Measurements from ENCODE around the gene VASH1. TPM values are rescaled to one million over a fixed set of nuclear protein-coding genes. Genes with fewer than 3 reads are reported as not detected.
A peak's percentile ranks its signal among the peaks of the same experiment; 100 is the strongest.

Gene VASH1
- 10 to 100 TPM in 1 of 3 donors, 1 to 10 TPM in 2; 4.8 to 11.6 (median 5.4) TPM for total RNA-seq
- long read RNA-seq, donor 1, full-length matches to known transcripts = 2 of 10 reads
- long read RNA-seq, donor 1, partial matches to known transcripts = 1 of 10 reads
- long read RNA-seq, donor 1, other reads (novel, unspliced or antisense) = 7 of 10 reads
- long read RNA-seq, donor 2, partial matches to known transcripts = 0 of 1 reads
- long read RNA-seq, donor 2, other reads (novel, unspliced or antisense) = 1 of 1 reads

DNA sequence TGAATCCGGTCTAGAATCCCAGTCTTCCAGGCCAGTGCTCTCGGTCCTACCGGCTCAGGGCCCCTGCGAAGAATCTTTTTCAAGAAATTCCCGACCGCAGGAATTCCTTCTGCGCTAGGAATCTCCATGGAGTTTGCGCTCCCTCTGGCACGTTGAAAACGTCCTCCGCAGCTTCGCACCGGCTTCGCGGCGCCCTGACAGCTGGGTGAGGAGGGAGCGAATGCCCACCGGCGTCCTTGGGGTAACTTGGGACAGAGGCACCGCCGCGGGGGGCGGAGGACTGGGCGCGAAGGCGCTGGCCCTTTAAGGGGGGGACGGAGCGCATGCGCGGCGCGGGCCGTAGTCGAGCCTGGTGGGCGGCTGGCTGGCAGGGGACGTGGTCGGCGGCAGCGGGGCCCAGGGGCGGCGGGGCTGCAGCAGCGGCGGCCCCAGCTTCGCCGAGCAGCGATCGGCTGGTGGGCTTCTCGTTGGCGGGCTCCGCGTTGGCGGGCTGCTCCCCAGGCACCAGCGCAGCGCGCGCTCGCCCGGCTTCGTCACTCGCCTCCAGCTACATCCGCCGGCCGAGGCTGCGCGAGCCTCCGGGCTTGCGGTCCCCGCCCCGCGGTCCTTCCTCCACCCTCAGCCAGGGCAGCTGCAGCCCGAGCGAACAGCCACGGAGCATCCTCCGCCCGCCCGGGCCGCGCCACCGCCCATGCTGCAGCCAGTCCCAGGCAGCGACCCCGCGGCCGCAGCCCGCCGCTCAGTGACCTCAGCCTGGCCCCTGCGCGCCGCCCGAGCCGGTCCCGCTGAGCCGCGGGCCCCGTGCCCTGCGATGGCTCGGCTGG lies at the start of gene VASH1:
Gene VASH1, plus strand, starts transcription at position 333 of the 824 bp plus-strand sequence. CDS start 1,354 bp downstream, outside the sequence.
- TF ChIP-seq, protein P1, sequence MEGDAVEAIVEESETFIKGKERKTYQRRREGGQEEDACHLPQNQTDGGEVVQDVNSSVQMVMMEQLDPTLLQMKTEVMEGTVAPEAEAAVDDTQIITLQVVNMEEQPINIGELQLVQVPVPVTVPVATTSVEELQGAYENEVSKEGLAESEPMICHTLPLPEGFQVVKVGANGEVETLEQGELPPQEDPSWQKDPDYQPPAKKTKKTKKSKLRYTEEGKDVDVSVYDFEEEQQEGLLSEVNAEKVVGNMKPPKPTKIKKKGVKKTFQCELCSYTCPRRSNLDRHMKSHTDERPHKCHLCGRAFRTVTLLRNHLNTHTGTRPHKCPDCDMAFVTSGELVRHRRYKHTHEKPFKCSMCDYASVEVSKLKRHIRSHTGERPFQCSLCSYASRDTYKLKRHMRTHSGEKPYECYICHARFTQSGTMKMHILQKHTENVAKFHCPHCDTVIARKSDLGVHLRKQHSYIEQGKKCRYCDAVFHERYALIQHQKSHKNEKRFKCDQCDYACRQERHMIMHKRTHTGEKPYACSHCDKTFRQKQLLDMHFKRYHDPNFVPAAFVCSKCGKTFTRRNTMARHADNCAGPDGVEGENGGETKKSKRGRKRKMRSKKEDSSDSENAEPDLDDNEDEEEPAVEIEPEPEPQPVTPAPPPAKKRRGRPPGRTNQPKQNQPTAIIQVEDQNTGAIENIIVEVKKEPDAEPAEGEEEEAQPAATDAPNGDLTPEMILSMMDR (IDR thresholded peaks at IDR 0.05) = no peak
- DNase-seq = peak; percentile 51 to 69 (median 68)
- ATAC-seq = peak; percentile 87
- Histone ChIP-seq H3K9me3 (no peaks in the 10 kb centered on the region), H3K4me1 (ENCODE audit: low read depth) (peaks cover 17% of the 10 kb centered on the region), H3K4me3 (peak within 1 kb of the TSS; percentile 30), H3K36me3 (ENCODE audit: low read depth) (no peaks in the 10 kb centered on the region)
- intact Hi-C loops (cut with DNase I, micrococcal nuclease) = loop anchor here in 1 of 2 donors (10.0 kb wide), 1 partner anchor 47 kb away; no protein-coding TSS in a partner anchor

DNA sequence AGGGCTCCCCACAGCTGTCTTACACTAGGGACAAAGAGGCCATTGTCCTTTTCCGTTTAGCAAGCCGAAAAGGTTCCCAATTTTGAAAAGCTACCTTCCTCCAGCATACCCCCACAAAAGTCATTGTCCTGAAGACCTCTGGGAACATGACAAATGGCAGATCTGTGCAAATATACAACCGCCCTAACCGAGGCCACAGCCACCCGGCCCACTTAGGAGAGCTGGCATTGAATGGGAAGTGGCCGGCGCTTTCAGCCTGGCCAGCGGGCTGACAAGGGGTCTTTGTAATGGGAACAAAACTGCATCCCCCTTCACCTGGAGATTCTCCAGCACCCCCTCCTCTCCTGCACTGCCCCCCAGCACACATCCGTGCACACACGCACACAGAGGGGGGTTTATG lies 48.1 kb upstream of the VASH1 start:
- H3K36me3 ChIP-seq (ENCODE audit: low read depth) = no peaks in the 10 kb centered on the region
- H3K9me3 ChIP-seq = no peaks in the 10 kb centered on the region
- no peak for ATAC-seq
- DNase-seq = no peak
- H3K4me1 ChIP-seq (ENCODE audit: low read depth) = no peaks in the 10 kb centered on the region
- H3K4me3 ChIP-seq = no peak overlapping the region
- TF ChIP-seq, protein P1 (IDR thresholded peaks at IDR 0.05) = no peak
- intact Hi-C loops (cut with DNase I, micrococcal nuclease) = loop anchor here in 1 of 2 donors (10.0 kb wide), 1 partner anchor 52 kb away; the partner anchor contains the start of gene VASH1

DNA sequence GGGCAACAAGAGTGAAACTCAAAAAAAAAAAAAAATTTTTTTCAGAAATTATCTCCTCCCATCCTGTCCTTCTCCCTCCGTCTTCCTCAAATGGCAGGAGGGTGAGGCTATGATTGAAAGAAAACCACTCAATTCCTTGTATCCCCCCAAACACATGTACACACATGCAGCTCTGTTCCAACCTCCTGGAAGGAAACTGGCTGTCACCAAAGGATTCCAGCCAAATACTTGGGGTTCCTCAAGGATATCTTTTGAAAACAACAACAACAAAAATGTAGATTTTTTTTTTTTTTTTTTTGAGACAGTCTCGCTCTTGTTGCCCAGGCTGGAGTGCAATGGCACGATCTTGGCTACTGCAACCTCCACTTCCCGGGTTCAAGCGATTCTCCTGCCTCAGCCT lies 46.8 kb upstream of the VASH1 start:
- H3K4me1 ChIP-seq (ENCODE audit: low read depth) = no peaks in the 10 kb centered on the region
- ATAC-seq (no peak), DNase-seq (no peak)
- no peaks in the 10 kb centered on the region for H3K36me3 ChIP-seq (ENCODE audit: low read depth)
- intact Hi-C loops (cut with DNase I, micrococcal nuclease) = loop anchor here in 1 of 2 donors (10.0 kb wide), 1 partner anchor 50 kb away; the partner anchor contains the start of gene VASH1
- TF ChIP-seq, protein P1 (IDR thresholded peaks at IDR 0.05) = no peak
- no peaks in the 10 kb centered on the region for H3K9me3 ChIP-seq
- no peak overlapping the region for H3K4me3 ChIP-seq

DNA sequence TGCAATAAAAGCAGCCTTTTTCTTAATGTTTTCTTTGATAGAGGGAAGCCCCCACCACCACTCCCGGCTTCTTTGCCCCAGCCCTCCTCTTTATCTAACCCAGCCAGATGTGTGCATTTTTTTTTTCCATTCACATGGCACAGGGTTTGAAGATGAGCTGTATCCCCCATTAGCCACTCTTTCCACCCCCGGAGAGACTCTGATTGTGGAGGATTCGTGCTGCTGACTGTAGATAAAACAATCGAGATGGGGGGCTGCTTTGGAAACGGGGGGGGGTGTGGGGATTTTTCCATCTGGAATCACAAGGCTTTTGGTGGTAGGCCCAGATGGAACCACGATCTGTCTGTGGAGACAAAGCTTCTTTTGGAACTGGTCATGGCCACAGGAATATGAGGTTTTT lies 46.2 kb upstream of the VASH1 start:
- no peak overlapping the region for H3K4me3 ChIP-seq
- H3K9me3 ChIP-seq = no peaks in the 10 kb centered on the region
- intact Hi-C loops (cut with DNase I, micrococcal nuclease) = loop anchor here in 1 of 2 donors (10.0 kb wide), 1 partner anchor 50 kb away; the partner anchor contains the start of gene VASH1
- H3K36me3 ChIP-seq (ENCODE audit: low read depth) = no peaks in the 10 kb centered on the region
- TF ChIP-seq, protein P1 (IDR thresholded peaks at IDR 0.05) = no peak
- DNase-seq = no peak
- ATAC-seq = no peak
- H3K4me1 ChIP-seq (ENCODE audit: low read depth) = no peaks in the 10 kb centered on the region

DNA sequence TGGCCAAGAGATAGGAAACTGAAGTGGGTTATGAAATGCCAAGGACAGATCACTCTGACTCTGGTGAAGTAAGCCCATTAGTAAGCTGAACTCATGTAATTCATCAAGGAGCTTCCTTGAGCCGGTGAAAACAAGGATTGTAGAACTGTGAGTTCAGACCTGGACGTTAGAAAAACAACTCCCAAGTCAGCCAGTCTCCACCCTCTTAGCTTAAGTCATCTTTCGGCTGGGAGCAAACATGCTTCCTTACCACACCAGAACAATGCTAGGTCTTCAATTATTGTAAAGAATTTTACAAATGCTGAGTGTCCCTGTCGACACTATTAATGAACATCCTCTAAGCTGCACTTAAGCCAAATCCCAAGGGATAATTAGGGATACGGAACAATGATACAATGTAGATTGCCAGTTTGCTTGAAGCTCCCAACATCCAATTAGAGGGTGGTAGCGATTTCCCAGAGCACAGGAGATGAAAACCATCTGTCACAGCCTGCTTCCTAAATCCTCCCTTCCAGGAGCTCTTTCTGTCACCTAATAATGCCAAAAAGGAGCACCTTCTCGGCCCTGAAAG lies 45.7 kb upstream of the VASH1 start:
- TF ChIP-seq, protein P1 (IDR thresholded peaks at IDR 0.05) = no peak
- Histone ChIP-seq H3K4me3 (no peak overlapping the region), H3K4me1 (ENCODE audit: low read depth) (no peaks in the 10 kb centered on the region), H3K9me3 (no peaks in the 10 kb centered on the region), H3K36me3 (ENCODE audit: low read depth) (no peaks in the 10 kb centered on the region)
- ATAC-seq (no peak), DNase-seq (no peak)
- intact Hi-C loops (cut with DNase I, micrococcal nuclease) = loop anchor here in 1 of 2 donors (10.0 kb wide), 1 partner anchor 49 kb away; the partner anchor contains the start of gene VASH1

Data from mucosa of descending colon (tissue), 3 donors.